ENCODE measurements around the gene TIMP2. TPM values are rescaled to one million over a fixed set of nuclear protein-coding genes. Genes with fewer than 3 reads are reported as not detected.

The TIMP2 gene
- total and polyA plus RNA-seq, 2 of the 8 experiments (the other 6 are each of a cell fraction or from before 2014, with no cell fraction given), result 18.2 to 43.3 TPM

DNA sequence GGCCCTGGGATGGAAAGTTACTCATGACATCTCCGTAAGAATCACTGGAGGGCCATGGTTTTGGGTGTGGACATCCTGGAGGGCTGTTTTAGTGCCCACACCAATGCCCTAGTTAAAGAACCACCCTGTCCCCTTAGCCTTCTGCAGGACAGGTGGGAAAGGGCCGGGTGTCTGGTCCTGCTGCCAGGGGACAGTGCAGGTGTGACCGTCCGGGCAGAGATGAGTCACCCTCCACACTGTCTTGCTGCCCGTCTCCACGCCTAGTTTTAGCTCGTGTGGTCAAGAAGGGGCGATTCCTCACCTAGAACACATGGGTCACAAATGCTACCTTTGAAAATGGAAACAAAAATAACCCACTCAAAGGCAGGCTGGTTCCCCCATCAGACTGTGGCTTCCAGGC is 39.2 kb downstream of the TIMP2 start (continued):
- TF ChIP-seq, protein P1, sequence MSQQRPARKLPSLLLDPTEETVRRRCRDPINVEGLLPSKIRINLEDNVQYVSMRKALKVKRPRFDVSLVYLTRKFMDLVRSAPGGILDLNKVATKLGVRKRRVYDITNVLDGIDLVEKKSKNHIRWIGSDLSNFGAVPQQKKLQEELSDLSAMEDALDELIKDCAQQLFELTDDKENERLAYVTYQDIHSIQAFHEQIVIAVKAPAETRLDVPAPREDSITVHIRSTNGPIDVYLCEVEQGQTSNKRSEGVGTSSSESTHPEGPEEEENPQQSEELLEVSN (IDR thresholded peaks at IDR 0.05), result no peak
- no peak for TF ChIP-seq GABPA (IDR thresholded peaks at IDR 0.05; ENCODE audit: borderline replicate concordance, insufficient read depth, low read length)

Data from H1 (cell line).